NCI-H2196 (cell line): ENCODE measurements around the gene EPB41L4B.
"Not testable (repeated sequence)": the region's sequence is repeated elsewhere in the genome, so short reads cannot be mapped to it uniquely, and the experiment has no call there.

Experiments used
- DNase-seq: peaks from one replicate; lab custom pipeline; 2025; ENCODE audit not compliant: unreplicated experiment; lab: John Stamatoyannopoulos, UW

The EPB41L4B gene

DNA sequence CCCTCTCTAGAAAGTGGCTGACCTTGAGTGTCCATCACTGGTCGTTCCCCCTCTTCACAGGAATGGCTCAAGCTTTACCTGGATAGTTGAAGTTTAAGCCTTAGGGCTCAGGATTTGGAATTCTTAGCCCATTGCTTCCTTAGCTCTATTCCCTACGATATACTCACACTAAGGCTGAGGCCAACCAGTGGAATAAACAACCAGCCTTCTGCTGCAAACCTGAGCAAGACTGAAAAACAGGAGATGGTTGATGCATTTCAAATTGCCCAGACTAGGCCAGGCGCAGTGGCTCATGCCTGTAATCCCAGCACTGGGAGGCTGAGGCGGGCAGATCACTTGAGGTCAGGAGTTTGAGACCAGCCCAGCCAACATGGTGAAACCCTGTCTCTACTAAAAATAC, 194.2 kb downstream of the EPB41L4B start:
- DNase-seq, result not testable (repeated sequence)

DNA sequence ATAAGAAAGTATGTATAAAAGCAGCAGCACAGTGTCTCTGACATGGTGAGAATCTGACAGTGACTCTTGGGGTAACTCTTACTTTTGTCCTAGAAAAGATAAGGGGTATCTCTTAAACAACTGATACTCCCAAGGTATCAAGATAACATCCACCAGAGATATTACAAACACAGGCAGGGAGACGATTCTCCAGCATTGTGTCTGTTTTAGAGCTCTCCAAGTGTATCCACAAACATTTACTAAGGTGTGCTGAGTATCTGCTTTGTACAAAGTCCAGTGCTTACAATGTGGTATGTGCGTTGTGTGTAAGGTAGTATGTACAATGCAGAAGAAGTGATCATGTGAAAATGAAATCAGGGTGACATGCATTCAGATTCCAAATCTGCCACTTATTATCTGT, 196.7 kb downstream of the EPB41L4B start:
- no peak for DNase-seq

DNA sequence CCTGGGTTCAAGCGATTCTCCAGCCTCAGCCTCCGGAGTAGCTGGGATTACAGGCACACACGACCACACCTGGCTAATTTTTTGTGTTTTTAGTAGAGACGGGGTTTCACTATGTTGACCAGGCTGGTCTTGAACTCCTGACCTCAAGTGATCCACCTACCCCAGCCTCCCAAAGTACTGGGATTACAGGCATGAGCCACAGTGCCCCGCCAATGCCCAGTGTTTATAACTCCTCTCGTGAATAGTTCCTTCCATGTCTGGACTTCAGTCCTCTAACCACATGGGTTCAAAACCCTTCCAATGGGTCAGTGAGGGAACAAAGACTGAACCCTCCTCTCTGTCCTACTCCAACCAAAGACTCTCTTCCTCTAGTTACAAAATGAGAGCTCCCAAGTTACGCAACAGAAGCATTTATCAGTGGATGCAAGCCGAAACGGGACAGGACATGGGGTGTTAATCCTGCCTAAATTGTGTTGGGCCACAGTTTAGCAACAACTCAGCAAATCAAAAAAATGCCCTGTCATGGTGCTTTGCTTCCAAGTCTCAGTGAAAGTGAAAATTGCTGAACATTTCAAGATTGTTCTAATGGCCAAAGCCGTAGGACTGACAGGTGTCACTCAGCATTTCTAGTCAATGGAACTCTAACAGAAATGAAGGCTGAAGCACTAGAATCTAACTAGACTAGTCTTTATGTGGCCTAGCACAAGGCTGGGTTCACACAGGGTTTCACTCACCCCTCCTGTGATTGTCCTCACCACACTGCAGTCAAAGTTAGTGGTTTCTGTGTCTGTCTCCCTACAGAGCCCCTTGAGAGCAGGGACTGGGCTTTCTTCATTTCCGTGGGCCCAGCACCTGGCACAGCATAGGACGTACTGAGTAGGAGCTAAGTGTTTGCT, 197.9 kb downstream of the EPB41L4B start:
- DNase-seq, result no peak
